ENCODE measurements around the gene VWA5B1. TPM values are rescaled to one million over a fixed set of nuclear protein-coding genes. Genes with fewer than 3 reads are reported as not detected.

VWA5B1 gene
- total RNA-seq, 1 donor from 2014 or later: 0.44 TPM

- Mint-ChIP-seq H3K36me3 (ENCODE audit: low read depth) (no peaks in the 10 kb centered on the region), H3K9me3 (peaks cover 3% of the 10 kb centered on the region), H3K4me1 (peaks cover 21% of the 10 kb centered on the region), H3K27me3 (ENCODE audit: low read depth) (peaks cover 29% of the 10 kb centered on the region), H3K4me3 (no peak overlapping the region), H3K27ac (ENCODE audit: unreplicated experiment) (no peak overlapping the region)
- no peak for DNase-seq (ENCODE audit: low read depth, low spot score)
- no peak for TF ChIP-seq CTCF (conservative IDR thresholded peaks at IDR 0.05)
Measured at GRCh38 chr1:20344738-20345137, 54.1 kb downstream of the VWA5B1 start.

- H3K27ac Mint-ChIP-seq (ENCODE audit: unreplicated experiment): no peak overlapping the region
- peaks cover 3% of the 10 kb centered on the region for H3K9me3 Mint-ChIP-seq
- H3K36me3 Mint-ChIP-seq (ENCODE audit: low read depth): no peaks in the 10 kb centered on the region
- TF ChIP-seq CTCF (conservative IDR thresholded peaks at IDR 0.05): no peak
- H3K4me3 Mint-ChIP-seq: no peak overlapping the region
- DNase-seq (ENCODE audit: low read depth, low spot score): no peak
- H3K4me1 Mint-ChIP-seq: peaks cover 15% of the 10 kb centered on the region
- H3K27me3 Mint-ChIP-seq (ENCODE audit: low read depth): peaks cover 24% of the 10 kb centered on the region
Measured at GRCh38 chr1:20345419-20345818, 54.7 kb downstream of the VWA5B1 start.

GRCh38 chr1:20346433-20346832, 55.8 kb downstream of the VWA5B1 start:
- H3K4me1 Mint-ChIP-seq: peaks cover 10% of the 10 kb centered on the region
- H3K36me3 Mint-ChIP-seq (ENCODE audit: low read depth): no peaks in the 10 kb centered on the region
- DNase-seq (ENCODE audit: low read depth, low spot score): no peak
- no peak overlapping the region for H3K4me3 Mint-ChIP-seq
- H3K27me3 Mint-ChIP-seq (ENCODE audit: low read depth): peaks cover 20% of the 10 kb centered on the region
- peaks cover 3% of the 10 kb centered on the region for H3K9me3 Mint-ChIP-seq
- H3K27ac Mint-ChIP-seq (ENCODE audit: unreplicated experiment): no peak overlapping the region
- no peak for TF ChIP-seq CTCF (conservative IDR thresholded peaks at IDR 0.05)

GRCh38 chr1:20347699-20348098, 57.0 kb downstream of the VWA5B1 start:
- Mint-ChIP-seq H3K36me3 (ENCODE audit: low read depth) (no peaks in the 10 kb centered on the region), H3K4me1 (peaks cover 7% of the 10 kb centered on the region), H3K27me3 (ENCODE audit: low read depth) (peaks cover 11% of the 10 kb centered on the region), H3K9me3 (peaks cover 3% of the 10 kb centered on the region), H3K4me3 (no peak overlapping the region), H3K27ac (ENCODE audit: unreplicated experiment) (no peak overlapping the region)
- no peak for TF ChIP-seq CTCF (conservative IDR thresholded peaks at IDR 0.05)
- DNase-seq (ENCODE audit: low read depth, low spot score): no peak

GRCh38 chr1:20348326-20348915, 57.7 kb downstream of the VWA5B1 start:
- no peak overlapping the region for H3K27ac Mint-ChIP-seq (ENCODE audit: unreplicated experiment)
- H3K4me1 Mint-ChIP-seq: peaks cover 7% of the 10 kb centered on the region
- no peak for DNase-seq (ENCODE audit: low read depth, low spot score)
- TF ChIP-seq CTCF (conservative IDR thresholded peaks at IDR 0.05): no peak
- no peaks in the 10 kb centered on the region for H3K36me3 Mint-ChIP-seq (ENCODE audit: low read depth)
- peaks cover 9% of the 10 kb centered on the region for H3K27me3 Mint-ChIP-seq (ENCODE audit: low read depth)
- H3K4me3 Mint-ChIP-seq: no peak overlapping the region
- peaks cover 3% of the 10 kb centered on the region for H3K9me3 Mint-ChIP-seq

Measured in neural crest cell (in vitro differentiated cells).